NB4 (cell line): ENCODE data around the gene PRKAG3.
"Not testable (repeated sequence)": the region's sequence is repeated elsewhere in the genome, so short reads cannot be mapped to it uniquely, and the experiment has no call there.

Experiments
- DNase-seq: peaks from one replicate; pipeline ENCODE4 v3.0.0; 2010; ENCODE audit warnings: low read depth
- H3K4me3 ChIP-seq: one replicate; pipeline ENCODE4 v1.5.1; 2011; ENCODE audit warnings: mild to moderate bottlenecking, low read depth, low read length, moderate library complexity
- MAX ChIP-seq: IDR thresholded peaks from 2 replicates; pipeline ENCODE4 v1.6.1; 2011; ENCODE audit warnings: low read depth, low read length
- MYC ChIP-seq: IDR thresholded peaks from 2 replicates; pipeline ENCODE4 v1.6.1; 2011; ENCODE audit warnings: low read depth, low read length
- POLR2A ChIP-seq: IDR thresholded peaks from 2 replicates; pipeline ENCODE4 v1.6.1; 2011; ENCODE audit warnings: mild to moderate bottlenecking; ENCODE audit not compliant: insufficient read length; ENCODE audit errors: extremely low read depth
- TF ChIP-seq, protein P1 (sequence below): IDR thresholded peaks from one replicate; pipeline ENCODE4 v1.5.1; 2012; ENCODE audit warnings: low read depth, low read length

The PRKAG3 gene

DNA sequence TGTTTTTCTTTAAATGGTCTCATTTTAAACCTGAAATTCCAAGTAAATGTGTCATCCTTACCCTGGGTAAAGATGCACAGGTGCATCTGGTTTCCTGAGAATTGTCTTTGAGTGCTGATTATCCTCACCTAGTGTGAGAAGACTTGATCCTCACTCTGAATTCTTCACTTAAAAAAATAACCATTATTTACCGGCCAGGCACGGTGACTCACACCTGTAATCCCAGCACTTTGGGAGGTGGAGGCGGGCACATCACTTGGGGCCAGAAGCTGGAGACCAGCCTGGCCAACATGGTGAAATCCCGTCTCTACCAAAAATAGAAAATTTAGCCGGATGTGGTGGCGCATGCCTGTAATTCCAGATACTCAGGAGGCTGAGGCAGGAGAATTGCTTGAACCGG, 18.1 kb upstream of the PRKAG3 start:
- TF ChIP-seq MAX, result no peak
- TF ChIP-seq POLR2A, result no peak
- TF ChIP-seq, protein P1, sequence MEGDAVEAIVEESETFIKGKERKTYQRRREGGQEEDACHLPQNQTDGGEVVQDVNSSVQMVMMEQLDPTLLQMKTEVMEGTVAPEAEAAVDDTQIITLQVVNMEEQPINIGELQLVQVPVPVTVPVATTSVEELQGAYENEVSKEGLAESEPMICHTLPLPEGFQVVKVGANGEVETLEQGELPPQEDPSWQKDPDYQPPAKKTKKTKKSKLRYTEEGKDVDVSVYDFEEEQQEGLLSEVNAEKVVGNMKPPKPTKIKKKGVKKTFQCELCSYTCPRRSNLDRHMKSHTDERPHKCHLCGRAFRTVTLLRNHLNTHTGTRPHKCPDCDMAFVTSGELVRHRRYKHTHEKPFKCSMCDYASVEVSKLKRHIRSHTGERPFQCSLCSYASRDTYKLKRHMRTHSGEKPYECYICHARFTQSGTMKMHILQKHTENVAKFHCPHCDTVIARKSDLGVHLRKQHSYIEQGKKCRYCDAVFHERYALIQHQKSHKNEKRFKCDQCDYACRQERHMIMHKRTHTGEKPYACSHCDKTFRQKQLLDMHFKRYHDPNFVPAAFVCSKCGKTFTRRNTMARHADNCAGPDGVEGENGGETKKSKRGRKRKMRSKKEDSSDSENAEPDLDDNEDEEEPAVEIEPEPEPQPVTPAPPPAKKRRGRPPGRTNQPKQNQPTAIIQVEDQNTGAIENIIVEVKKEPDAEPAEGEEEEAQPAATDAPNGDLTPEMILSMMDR, result no peak
- TF ChIP-seq MYC, result no peak
- no peak overlapping the region for H3K4me3 ChIP-seq
- DNase-seq, result no peak

GRCh38 chr2:218846963-218847362, 15.4 kb upstream of the PRKAG3 start:
- not testable (repeated sequence) for H3K4me3 ChIP-seq, DNase-seq

- not testable (repeated sequence) for H3K4me3 ChIP-seq
Measured at GRCh38 chr2:218844334-218844733, 12.7 kb upstream of the PRKAG3 start.

GRCh38 chr2:218839888-218840287, 8.3 kb upstream of the PRKAG3 start:
- no peak for TF ChIP-seq MAX
- TF ChIP-seq, protein P1, result no peak
- no peak for TF ChIP-seq MYC
- TF ChIP-seq POLR2A, result no peak
- no peak for DNase-seq
- H3K4me3 ChIP-seq, result no peak overlapping the region

More at GRCh38 chr2:218844334-218844733, 12.7 kb upstream of the PRKAG3 start:
- DNase-seq, result not testable (repeated sequence)

DNA sequence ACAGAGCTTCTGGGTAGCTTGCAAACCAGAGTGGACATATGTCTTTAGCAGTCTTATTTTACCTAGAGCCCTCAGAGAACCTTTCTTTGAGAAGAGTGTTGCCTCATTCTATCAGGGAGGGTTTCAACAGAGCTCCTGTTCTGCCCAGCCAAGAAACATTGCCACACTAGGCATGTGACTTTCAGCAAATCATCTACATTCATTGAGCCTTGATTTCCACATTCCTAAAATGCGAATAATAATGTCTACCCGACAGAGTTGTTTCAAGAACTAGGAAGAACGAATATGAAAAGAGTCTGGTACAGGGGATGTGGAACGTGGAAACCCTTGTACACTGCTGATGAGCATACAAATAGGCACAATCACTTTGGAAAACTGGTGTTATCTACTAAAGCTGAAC, 7.8 kb upstream of the PRKAG3 start:
- DNase-seq, result no peak
- TF ChIP-seq MAX, result peak; percentile 14; the same call in 1 of the 2 replicates
- no peak for TF ChIP-seq POLR2A
- no peak overlapping the region for H3K4me3 ChIP-seq

DNA sequence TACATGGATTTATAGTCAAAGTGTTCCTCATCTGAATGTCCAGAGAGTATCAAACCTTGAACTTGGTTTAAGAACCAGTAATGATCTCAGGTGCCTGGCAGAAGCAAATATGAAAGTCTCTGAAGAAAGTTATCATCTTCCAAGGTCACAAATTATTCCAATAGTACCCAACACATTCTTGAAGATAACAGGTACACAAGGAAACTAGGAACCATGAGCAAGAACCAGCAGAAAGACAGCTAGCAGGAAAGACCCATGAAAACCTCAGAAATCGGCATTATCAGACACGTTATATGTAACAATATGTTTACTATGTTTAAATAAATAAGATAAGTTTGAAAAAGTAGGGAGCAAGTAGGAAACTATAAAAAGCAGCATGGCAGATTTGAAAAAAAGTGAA, 5.9 kb upstream of the PRKAG3 start:
- no peak for DNase-seq
- no peak overlapping the region for H3K4me3 ChIP-seq
- no peak for TF ChIP-seq POLR2A
- no peak for TF ChIP-seq MAX
- TF ChIP-seq MYC, result no peak
- TF ChIP-seq, protein P1, result no peak

GRCh38 chr2:218834685-218835084, 3.1 kb upstream of the PRKAG3 start:
- peak; percentile 29 for DNase-seq
- no peak overlapping the region for H3K4me3 ChIP-seq
- TF ChIP-seq, protein P1, result no peak
- no peak for TF ChIP-seq MAX
- TF ChIP-seq MYC, result no peak
- no peak for TF ChIP-seq POLR2A
